ENCODE data around the gene SLAMF8.

The SLAMF8 gene

DNA sequence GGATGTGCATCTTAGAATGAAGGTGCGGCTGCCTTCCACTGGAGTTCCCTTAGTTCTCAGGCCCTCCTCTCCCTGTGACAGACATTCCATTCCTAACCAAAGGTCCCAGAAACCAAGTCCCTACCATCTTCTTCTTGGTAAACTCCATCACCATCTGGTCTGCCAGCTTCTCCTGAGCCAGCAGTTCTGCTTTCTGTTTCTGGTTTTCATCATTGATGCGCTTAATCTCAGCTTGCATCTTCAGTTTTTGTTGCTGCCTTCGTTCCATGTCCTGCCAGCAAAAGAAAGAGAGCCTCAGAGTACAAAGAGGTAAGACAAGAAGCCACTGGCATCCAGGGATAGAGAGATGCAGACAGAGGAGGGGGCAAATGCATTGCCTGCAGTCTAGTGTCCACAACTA lies 53.8 kb downstream of the SLAMF8 start:
- no peak for DNase-seq (ENCODE audit: insufficient read length, low spot score)
- no peak for TF ChIP-seq POLR2A (IDR thresholded peaks at IDR 0.05; ENCODE audit: low read depth, low read length)
- FAIRE-seq: no peak

- FAIRE-seq (peak; percentile 92), DNase-seq (ENCODE audit: insufficient read length, low spot score) (peak; percentile 90)
- no peak for TF ChIP-seq POLR2A (IDR thresholded peaks at IDR 0.05; ENCODE audit: low read depth, low read length)
Measured at GRCh38 chr1:159881622-159882526, 55.2 kb downstream of the SLAMF8 start.

DNA sequence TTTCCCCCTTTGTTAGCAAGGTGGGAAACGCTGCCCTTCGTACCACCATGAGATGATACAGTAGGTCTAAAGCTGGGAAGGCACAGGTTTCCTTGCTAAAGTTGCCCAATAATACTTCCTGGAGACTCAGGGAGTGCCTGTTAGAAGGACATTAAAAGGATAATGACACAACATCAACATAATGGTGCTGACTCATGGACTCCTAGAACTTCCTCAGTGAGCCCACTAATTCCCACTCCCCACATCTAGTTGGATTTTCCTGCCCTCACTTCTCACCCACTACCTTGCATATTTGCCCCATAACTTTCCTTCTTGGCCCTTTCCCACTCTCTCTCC lies 55.8 kb downstream of the SLAMF8 start:
- TF ChIP-seq POLR2A (IDR thresholded peaks at IDR 0.05; ENCODE audit: low read depth, low read length): no peak
- no peak for FAIRE-seq
- DNase-seq (ENCODE audit: insufficient read length, low spot score): no peak

DNA sequence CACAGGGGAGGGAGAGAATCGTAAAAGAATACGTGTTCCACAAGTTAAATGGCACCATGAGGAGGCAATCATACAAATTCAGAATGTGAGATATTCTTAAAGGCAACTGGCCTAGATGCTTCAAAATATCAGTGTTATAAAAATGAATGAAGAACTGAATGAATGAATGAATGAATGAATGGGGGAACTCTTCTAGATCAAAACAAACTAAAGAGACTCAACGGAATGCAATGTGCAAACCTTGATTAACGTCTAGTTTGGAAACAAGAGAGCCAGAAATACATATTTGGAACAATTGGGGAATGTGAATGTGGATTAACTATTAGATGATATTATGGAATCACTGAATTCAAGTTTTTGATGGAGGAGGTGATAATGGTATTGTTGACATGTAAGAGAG lies 56.5 kb downstream of the SLAMF8 start:
- no peak for TF ChIP-seq POLR2A (IDR thresholded peaks at IDR 0.05; ENCODE audit: low read depth, low read length)
- no peak for DNase-seq (ENCODE audit: insufficient read length, low spot score)
- no peak for FAIRE-seq

GRCh38 chr1:159884296-159884695 lies 57.6 kb downstream of the SLAMF8 start:
- no peak for FAIRE-seq
- TF ChIP-seq POLR2A (IDR thresholded peaks at IDR 0.05; ENCODE audit: low read depth, low read length): no peak
- no peak for DNase-seq (ENCODE audit: insufficient read length, low spot score)

Measured in H54 (cell line).